HL-60 (cell line): Measurements from ENCODE around the gene MYO5C.
A peak's percentile ranks its signal among the peaks of the same experiment; 100 is the strongest.

Experiments used
- DNase-seq, 2 experiments: peaks; one replicate each; pipeline ENCODE4 v3.0.0-alpha.2; 2010 to 2020; ENCODE audit warnings: low read depth in 1 of 2, low spot score in 1 of 2
- H3K27ac ChIP-seq: fragments of 250-450 bp; sonication (Bioruptor Pico); replicated peaks from 2 replicates; pipeline ENCODE4 v1.5.1; 2020; ENCODE audit warnings: mild to moderate bottlenecking, moderate library complexity
- H3K27me3 ChIP-seq: fragments of 250-450 bp; sonication (Bioruptor Pico); 2 replicates; pipeline ENCODE4 v1.5.1; 2021; ENCODE audit warnings: mild to moderate bottlenecking, moderate library complexity; ENCODE audit not compliant: insufficient read depth, poor library complexity, severe bottlenecking
- H3K4me3 ChIP-seq: replicated peaks from 2 replicates; pipeline ENCODE4 v1.5.1; 2011; ENCODE audit warnings: mild to moderate bottlenecking, control low read depth, low read length; ENCODE audit not compliant: insufficient read depth
- CTCF ChIP-seq: IDR thresholded peaks from one replicate; pipeline ENCODE4 v1.5.1; 2011; ENCODE audit warnings: low read length, control low read depth, inconsistent platforms; ENCODE audit not compliant: insufficient read depth
- GABPA ChIP-seq: IDR thresholded peaks from 2 replicates; pipeline ENCODE4 v1.6.1; 2012; ENCODE audit warnings: low read depth
- POLR2AphosphoS5 ChIP-seq: IDR thresholded peaks from 2 replicates; pipeline ENCODE4 v1.6.1; 2012; ENCODE audit warnings: low read depth
- REST ChIP-seq: IDR thresholded peaks from 2 replicates; pipeline ENCODE4 v1.6.1; 2012; ENCODE audit warnings: low read depth; ENCODE audit not compliant: insufficient replicate concordance
- SPI1 ChIP-seq: IDR thresholded peaks from 2 replicates; pipeline ENCODE4 v1.6.1; 2012; ENCODE audit warnings: low read depth, mild to moderate bottlenecking, borderline replicate concordance

MYO5C gene

GRCh38 chr15:52261498-52262242 is 33.9 kb downstream of the MYO5C start:
- DNase-seq: peak; percentile 18 to 33
- H3K4me3 ChIP-seq: no peak overlapping the region
- no peaks in the 10 kb centered on the region for H3K27me3 ChIP-seq
- H3K27ac ChIP-seq: no peak overlapping the region
- TF ChIP-seq REST (no peak), SPI1 (no peak), CTCF (no peak), POLR2AphosphoS5 (no peak), GABPA (no peak)

- no peak overlapping the region for H3K27ac ChIP-seq
- TF ChIP-seq CTCF (no peak), POLR2AphosphoS5 (no peak), GABPA (no peak), REST (no peak), SPI1 (no peak)
- no peak overlapping the region for H3K4me3 ChIP-seq
- H3K27me3 ChIP-seq: no peaks in the 10 kb centered on the region
- no peak for DNase-seq
These were observed 34.6 kb downstream of the MYO5C start for GRCh38 chr15:52261026-52261425.

- H3K27me3 ChIP-seq: no peaks in the 10 kb centered on the region
- TF ChIP-seq SPI1: no peak
- no peak for TF ChIP-seq REST
- no peak overlapping the region for H3K27ac ChIP-seq
- no peak overlapping the region for H3K4me3 ChIP-seq
- no peak for DNase-seq
These were observed 36.1 kb downstream of the MYO5C start for GRCh38 chr15:52259503-52259902.
